HuH-7 (cell line): ENCODE results near the gene UNC13D.

Experiments
- DNase-seq: peaks from one replicate; pipeline ENCODE4 v3.0.0; 2011; ENCODE audit warnings: low spot score

UNC13D gene

GRCh38 chr17:75850928-75851692 lies 6.9 kb upstream of the UNC13D start:
- no peak for DNase-seq

- DNase-seq, result no peak
Observed at GRCh38 chr17:75849724-75850123, 5.5 kb upstream of the UNC13D start.

- no peak for DNase-seq
Observed at GRCh38 chr17:75849279-75849646, 5.1 kb upstream of the UNC13D start.

- DNase-seq, result peak; percentile 73
Observed at GRCh38 chr17:75848523-75849278, 4.5 kb upstream of the UNC13D start.

GRCh38 chr17:75847614-75848522 lies 3.7 kb upstream of the UNC13D start:
- no peak for DNase-seq

- no peak for DNase-seq
Observed at GRCh38 chr17:75846692-75847613, 2.7 kb upstream of the UNC13D start.

- no peak for DNase-seq
Observed at GRCh38 chr17:75845933-75846691, 1.9 kb upstream of the UNC13D start.

- peak; percentile 95 for DNase-seq
Observed at GRCh38 chr17:75845058-75845711, 981 bp upstream of the UNC13D start.

GRCh38 chr17:75844530-75845057 lies 390 bp upstream of the UNC13D start:
- no peak for DNase-seq

- no peak for DNase-seq
Observed at GRCh38 chr17:75842963-75843576, 1.1 kb downstream of the UNC13D start.

- DNase-seq, result no peak
Observed at GRCh38 chr17:75842411-75842810, 1.8 kb downstream of the UNC13D start.

- DNase-seq, result no peak
Observed at GRCh38 chr17:75840799-75841164, 3.4 kb downstream of the UNC13D start.

- no peak for DNase-seq
Observed at GRCh38 chr17:75839942-75840798, 4.0 kb downstream of the UNC13D start.

GRCh38 chr17:75838410-75838809 lies 5.8 kb downstream of the UNC13D start:
- DNase-seq, result no peak

- no peak for DNase-seq
Observed at GRCh38 chr17:75837899-75838298, 6.3 kb downstream of the UNC13D start.

- DNase-seq, result no peak
Observed at GRCh38 chr17:75836605-75837004, 7.6 kb downstream of the UNC13D start.

GRCh38 chr17:75835654-75835987 lies 8.6 kb downstream of the UNC13D start:
- no peak for DNase-seq

- no peak for DNase-seq
Observed at GRCh38 chr17:75834928-75835653, 9.1 kb downstream of the UNC13D start.
